NCI-H1436 treated with DMSO at 0.1 percent for 48 hours (cell line): ENCODE measurements around the gene TSPAN13.

Experiments used
- DNase-seq: peaks from one replicate; lab custom pipeline; 2025; lab: John Stamatoyannopoulos, UW

Gene TSPAN13

GRCh38 chr7:16753102-16753931 lies at the start of gene TSPAN13:
Gene TSPAN13, plus strand, starts transcription at chr7:16753755. Its CDS starts 213 bp downstream, at chr7:16753968.
- DNase-seq: peak; percentile 70

- DNase-seq: no peak
Measured at GRCh38 chr7:16708511-16708910, 45.0 kb upstream of the TSPAN13 start.

DNA sequence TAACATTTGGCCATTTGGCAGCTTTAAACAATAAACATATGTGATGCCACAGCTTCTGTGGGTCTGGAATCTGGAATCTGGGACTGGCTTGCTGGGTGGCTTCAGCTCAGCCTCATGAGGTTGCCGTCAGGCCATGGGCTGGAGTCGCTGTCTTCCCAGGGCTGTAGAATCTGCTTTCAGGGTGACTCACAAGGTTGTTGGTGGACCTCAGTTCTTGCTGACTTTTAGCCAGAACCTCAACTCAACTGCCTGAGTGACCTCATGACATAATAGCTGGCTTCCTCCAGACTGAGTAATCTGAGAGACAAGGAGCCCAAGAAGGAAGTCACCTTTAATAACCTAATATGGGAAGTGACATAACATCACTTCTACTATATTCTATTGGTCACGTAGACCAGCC lies 44.6 kb upstream of the TSPAN13 start:
- DNase-seq: no peak

GRCh38 chr7:16710651-16711050 lies 42.9 kb upstream of the TSPAN13 start:
- DNase-seq: no peak

GRCh38 chr7:16711730-16712129 lies 41.8 kb upstream of the TSPAN13 start:
- no peak for DNase-seq

DNA sequence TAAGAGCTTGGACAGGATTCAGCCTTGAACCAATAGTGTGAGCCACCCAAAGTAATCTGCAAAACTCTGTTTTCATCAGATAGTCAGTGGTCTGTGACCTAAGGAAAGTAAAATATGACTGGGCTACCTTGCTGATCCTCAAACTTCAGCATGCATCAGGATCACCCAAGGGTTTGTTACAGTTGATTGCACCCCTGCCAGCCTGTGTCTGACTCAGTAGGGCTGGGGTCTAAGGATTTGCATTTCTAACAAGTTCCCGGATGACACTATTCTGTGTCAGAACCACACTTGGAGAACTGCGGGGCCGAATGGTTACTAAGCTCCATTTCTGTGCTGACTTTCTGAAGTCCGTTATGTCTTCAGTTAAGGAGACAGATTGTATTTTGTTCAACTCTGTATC lies 40.6 kb upstream of the TSPAN13 start:
- no peak for DNase-seq

GRCh38 chr7:16715928-16716327 lies 37.6 kb upstream of the TSPAN13 start:
- no peak for DNase-seq

DNA sequence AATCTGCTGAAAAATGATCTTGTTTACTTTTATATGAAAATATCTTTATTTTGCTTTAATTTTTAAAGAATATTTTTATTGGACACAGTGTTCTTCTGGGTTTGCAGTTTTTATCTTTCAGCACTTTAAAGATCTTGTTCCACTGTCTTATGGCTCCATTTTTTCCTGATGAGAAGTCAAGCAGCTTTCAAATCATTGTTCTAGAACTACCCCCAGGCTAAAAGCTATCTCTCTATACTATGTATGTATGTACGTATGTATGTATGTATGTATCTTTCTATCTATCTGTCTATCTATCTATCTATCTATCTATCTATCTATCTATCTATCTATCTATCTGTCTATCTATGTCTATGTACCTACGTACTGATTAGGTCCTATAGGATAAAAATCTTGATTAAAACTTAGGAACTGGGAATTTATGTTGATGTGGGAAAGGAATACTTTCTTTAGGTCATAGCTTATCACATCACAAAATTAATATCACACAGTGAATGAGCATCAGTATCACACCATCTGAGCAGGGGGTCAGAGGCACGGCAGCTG lies 35.4 kb upstream of the TSPAN13 start:
- no peak for DNase-seq

DNA sequence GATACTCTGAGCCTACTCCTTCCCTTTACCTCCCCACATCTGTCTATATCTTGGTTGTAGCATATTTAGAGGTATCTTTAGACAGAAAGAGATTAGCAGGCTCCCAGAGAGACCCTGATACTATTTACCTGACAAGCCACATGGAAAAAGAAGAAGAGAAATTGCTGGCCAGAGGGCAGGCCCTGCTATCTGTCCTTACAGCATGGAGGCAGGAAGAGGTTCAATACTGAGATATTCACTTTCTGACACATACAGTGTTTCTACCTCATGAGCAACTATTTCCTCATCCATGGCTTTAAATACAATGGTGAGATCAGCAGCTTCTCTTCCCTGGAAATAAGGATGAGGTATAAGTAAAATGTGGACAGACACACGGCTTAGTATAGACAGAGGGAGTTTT lies 33.9 kb upstream of the TSPAN13 start:
- DNase-seq: no peak

- DNase-seq: no peak
Measured at GRCh38 chr7:16721541-16721940, 32.0 kb upstream of the TSPAN13 start.

DNA sequence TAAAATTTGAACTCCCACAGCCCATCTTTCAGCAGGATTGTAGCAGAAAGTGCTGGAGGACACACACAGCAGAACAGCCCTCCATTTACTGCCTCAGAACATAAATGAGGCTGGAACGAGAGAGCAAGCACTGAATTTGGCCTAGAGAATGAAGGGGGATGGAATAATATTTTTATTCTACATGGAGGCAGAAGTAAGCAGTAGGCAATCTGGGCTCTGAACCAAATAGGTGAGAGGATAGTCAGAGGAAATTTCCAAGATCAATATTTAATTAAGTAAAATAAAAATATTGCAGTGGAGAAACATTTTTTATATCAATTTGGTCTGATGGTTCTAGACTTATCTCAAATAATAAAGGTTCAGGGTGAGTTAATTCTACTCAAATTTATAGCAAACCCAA lies 29.2 kb upstream of the TSPAN13 start:
- DNase-seq: no peak

GRCh38 chr7:16726189-16726588 lies 27.4 kb upstream of the TSPAN13 start:
- DNase-seq: no peak

DNA sequence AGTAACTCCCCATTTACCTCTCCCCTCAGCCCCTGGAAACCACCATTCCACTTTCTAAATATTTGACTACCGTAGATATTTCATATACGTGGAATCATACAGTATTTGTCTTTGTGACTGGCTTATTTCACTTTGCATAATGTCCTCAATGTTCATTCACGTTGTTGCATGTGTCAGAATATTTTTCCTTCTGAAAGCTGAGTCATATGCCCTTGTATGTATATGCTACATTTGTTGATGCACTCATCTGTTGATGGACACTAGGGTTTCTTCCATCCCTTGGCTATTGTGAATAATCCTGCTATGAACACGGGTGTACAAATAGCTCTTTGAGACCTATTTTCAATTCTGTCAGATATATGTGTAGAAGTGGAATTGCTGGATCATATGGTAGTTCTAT lies 25.8 kb upstream of the TSPAN13 start:
- DNase-seq: no peak

- no peak for DNase-seq
Measured at GRCh38 chr7:16728811-16729210, 24.7 kb upstream of the TSPAN13 start.

- no peak for DNase-seq
Measured at GRCh38 chr7:16729541-16729940, 24.0 kb upstream of the TSPAN13 start.

- no peak for DNase-seq
Measured at GRCh38 chr7:16730937-16731336, 22.6 kb upstream of the TSPAN13 start.

- no peak for DNase-seq
Measured at GRCh38 chr7:16732828-16733227, 20.7 kb upstream of the TSPAN13 start.

GRCh38 chr7:16734148-16734726 lies 19.3 kb upstream of the TSPAN13 start:
- DNase-seq: no peak

- DNase-seq: no peak
Measured at GRCh38 chr7:16735020-16735419, 18.5 kb upstream of the TSPAN13 start.

DNA sequence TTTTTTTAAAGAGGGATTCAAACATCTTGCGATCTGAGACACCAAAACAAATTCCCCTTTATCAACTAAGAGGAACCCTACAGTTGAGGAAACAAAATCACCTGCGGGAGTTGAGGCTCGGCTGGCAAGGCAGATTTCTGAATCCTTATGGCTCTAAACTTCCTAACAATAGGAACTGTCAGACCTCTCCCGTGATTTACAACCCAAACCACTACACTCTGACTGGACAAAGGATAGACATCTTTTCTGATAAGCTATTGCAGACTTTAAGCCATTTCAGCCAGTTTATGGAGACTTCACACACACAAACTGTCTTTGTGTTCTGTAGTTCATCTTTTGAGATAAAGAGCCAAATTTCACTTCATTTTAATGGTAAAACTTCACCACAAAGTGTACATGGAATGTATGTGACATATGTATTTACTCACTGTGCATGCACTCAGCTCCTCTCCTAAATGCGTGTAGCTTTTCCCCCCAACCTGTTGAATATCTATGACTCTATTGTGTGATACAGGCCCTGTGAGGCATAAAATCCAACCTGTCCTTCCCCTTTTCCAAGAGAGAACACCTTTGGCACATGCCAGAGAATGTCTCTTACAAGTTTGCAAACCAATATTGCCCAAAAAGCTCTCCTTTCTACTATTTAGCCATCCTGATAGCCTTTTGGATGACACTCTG lies 15.4 kb upstream of the TSPAN13 start:
- DNase-seq: no peak

GRCh38 chr7:16739863-16740622 lies 13.5 kb upstream of the TSPAN13 start:
- DNase-seq: no peak

- DNase-seq: no peak
Measured at GRCh38 chr7:16740623-16740953, 13.0 kb upstream of the TSPAN13 start.
